SK-N-SH (cell line): ENCODE measurements around the gene DNAJC16.

Experiments used
- EP300 ChIP-seq, 2 experiments: IDR thresholded peaks; 2 replicates each; pipeline versions ENCODE4 v1.4.0 to v1.6.1; 2012; ENCODE audit warnings: borderline replicate concordance in 1 of 2, low read depth in 1 of 2, low read length in 1 of 2
- NRF1 ChIP-seq: IDR thresholded peaks from 2 replicates; pipeline ENCODE4 v1.6.1; 2012; ENCODE audit warnings: low read depth, mild to moderate bottlenecking, low read length
- TF ChIP-seq, protein P1 (sequence below): fragments of 200-600 bp; sonication (generic); IDR thresholded peaks from 2 replicates; pipeline ENCODE4 v1.6.1; 2017; ENCODE audit warnings: antibody characterized with exemption, mild to moderate bottlenecking, moderate library complexity
- TF ChIP-seq, protein P2 (sequence below): fragments of 150-350 bp; IDR thresholded peaks from 2 replicates; pipeline ENCODE4 v1.6.1; 2017; ENCODE audit warnings: antibody characterized with exemption, low read length, low read depth, borderline replicate concordance

DNA sequence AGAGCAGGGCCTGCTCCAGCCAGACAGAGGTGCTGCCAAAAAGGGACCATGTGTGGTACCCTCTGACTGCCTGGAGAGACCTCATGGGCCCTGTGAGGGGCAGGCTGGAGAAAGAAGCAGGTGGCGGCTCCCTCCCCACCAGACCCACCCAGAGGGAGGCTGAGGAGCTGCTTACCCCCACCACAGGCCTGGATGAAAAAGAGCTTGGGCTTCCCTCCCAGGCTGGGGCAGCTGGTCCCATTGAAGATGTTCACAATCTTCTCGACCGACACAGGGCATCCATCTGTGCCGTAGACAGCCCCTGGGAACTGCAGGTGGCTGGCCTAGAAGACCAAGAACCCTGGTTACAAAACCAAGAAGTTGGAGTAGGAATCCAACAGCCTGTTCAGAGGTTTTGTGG, 22.2 kb upstream of the DNAJC16 start:
- TF ChIP-seq, protein P1, sequence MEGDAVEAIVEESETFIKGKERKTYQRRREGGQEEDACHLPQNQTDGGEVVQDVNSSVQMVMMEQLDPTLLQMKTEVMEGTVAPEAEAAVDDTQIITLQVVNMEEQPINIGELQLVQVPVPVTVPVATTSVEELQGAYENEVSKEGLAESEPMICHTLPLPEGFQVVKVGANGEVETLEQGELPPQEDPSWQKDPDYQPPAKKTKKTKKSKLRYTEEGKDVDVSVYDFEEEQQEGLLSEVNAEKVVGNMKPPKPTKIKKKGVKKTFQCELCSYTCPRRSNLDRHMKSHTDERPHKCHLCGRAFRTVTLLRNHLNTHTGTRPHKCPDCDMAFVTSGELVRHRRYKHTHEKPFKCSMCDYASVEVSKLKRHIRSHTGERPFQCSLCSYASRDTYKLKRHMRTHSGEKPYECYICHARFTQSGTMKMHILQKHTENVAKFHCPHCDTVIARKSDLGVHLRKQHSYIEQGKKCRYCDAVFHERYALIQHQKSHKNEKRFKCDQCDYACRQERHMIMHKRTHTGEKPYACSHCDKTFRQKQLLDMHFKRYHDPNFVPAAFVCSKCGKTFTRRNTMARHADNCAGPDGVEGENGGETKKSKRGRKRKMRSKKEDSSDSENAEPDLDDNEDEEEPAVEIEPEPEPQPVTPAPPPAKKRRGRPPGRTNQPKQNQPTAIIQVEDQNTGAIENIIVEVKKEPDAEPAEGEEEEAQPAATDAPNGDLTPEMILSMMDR: no peak
- TF ChIP-seq, protein P2, sequence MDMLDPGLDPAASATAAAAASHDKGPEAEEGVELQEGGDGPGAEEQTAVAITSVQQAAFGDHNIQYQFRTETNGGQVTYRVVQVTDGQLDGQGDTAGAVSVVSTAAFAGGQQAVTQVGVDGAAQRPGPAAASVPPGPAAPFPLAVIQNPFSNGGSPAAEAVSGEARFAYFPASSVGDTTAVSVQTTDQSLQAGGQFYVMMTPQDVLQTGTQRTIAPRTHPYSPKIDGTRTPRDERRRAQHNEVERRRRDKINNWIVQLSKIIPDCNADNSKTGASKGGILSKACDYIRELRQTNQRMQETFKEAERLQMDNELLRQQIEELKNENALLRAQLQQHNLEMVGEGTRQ: no peak
- TF ChIP-seq NRF1: no peak
- no peak for TF ChIP-seq EP300 (IDR thresholded peaks at IDR 0.05; ENCODE audit: borderline replicate concordance in 1 of 2, low read depth in 1 of 2, low read length in 1 of 2)
